ENCODE measurements around the gene NMNAT2.

- TF ChIP-seq CTCF (IDR thresholded peaks at IDR 0.05) (no peak), POLR2A (IDR thresholded peaks at IDR 0.05) (no peak)
Measured at GRCh38 chr1:183339556-183340167, 78.5 kb downstream of the NMNAT2 start.

All from upper lobe of left lung (tissue), 4 donors.